ENCODE measurements around the gene MOB1A.
A peak's percentile ranks its signal among the peaks of the same experiment; 100 is the strongest.
"Not testable (repeated sequence)": the region's sequence is repeated elsewhere in the genome, so short reads cannot be mapped to it uniquely, and the experiment has no call there.

Gene MOB1A

GRCh38 chr2:74178211-74179062, at the start of gene MOB1A:
Gene MOB1A (minus strand): TSS chr2:74178879. CDS start chr2:74178674, 205 bp downstream.
- DNase-seq, result peak; percentile 96 to 97

DNA sequence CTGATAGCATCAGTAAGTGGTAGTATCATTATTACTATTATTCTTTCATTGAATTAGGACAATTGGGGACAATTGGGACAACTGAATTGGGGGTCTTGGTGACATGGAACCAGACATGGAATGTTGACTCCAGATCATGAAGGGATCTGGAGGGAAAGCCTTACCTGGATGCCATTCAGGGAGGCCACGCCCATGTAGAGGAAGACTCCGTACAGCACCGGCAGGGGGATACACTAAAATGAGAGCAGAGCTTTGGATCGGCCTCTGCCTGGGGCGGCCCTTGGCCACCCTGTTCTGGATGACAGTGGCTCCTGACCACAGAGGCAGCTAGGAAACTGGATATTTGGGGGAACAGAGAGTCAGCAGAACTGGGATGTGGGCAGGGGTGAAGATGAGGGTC, 49.0 kb upstream of the MOB1A start:
- DNase-seq, result no peak

- DNase-seq, result no peak
These were observed 48.1 kb upstream of the MOB1A start for GRCh38 chr2:74226648-74227213.

GRCh38 chr2:74225698-74226459, 47.2 kb upstream of the MOB1A start:
- DNase-seq, result no peak

GRCh38 chr2:74223941-74224770, 45.5 kb upstream of the MOB1A start:
- DNase-seq, result peak; percentile 27 to 49

DNA sequence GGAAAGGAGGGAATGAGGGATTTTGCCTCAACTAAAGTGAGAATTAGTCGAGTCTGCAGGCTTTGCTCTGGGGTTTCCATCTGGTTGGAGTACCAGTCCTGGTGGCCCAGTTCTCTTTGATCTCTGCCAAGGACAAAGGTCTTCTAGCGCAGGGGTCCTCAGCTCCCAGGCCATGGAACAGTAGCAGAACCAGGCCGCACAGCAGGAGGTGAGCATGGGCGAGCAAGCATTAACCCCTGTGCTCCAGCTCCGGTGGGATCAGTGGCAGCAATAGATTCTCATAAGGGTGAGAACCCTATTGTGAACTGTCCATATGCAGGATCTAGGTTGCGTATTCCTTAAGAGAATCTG, 43.6 kb upstream of the MOB1A start:
- DNase-seq, result no peak

DNA sequence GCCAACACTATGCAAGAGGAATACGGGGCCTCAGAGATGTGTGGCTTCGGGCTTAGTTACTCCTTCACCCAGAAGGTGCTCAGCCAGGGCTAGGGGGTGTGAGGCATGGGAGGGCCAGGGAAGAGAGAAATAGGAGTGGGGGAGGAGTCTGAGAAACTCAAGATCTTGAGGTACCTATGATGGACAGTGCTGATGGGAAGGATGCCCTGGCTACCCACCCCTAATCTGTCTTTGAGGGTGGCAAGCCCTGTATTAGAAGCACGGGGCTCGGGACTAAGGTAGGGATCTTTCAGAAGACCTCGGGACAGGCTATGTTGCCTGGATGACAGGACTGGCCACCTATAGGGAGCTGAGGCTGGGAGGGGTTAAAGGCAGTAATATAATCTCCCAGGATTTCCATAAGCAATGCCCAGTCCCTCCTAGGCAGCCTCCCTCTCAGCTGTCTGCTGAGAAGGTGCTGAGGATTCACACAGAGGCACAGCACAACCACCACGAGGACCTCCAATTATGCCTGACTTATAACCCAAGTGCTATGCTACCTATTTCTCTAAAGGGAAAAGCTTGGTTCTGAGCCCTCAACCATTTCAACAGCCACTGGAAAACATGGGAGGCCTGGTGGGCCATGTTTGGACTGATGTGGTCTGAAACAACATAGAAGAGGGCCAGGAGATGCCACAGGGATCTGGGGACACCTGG, 43.1 kb upstream of the MOB1A start:
- no peak for DNase-seq

DNA sequence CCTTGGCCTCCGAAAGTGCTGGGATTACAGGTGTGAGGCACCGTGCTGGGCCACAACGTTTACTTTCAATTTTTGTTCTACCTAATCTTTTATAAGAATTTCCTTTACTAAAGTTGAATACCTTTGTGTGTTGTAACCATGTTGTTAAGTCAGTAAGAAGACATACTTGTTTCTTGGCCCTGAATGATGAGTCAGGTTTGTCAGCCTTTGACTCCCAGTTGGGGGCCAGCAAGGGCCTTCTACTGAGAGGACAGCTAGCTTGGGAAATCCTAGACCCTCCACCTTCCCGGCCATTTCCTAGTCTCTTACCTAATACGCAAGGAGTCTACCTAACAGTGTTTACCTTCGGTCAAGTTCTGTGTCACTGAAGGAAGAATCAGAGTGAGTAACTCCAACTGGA, 42.4 kb upstream of the MOB1A start:
- no peak for DNase-seq

- no peak for DNase-seq
These were observed 41.3 kb upstream of the MOB1A start for GRCh38 chr2:74219846-74220486.

GRCh38 chr2:74216642-74217041, 38.0 kb upstream of the MOB1A start:
- no peak for DNase-seq

DNA sequence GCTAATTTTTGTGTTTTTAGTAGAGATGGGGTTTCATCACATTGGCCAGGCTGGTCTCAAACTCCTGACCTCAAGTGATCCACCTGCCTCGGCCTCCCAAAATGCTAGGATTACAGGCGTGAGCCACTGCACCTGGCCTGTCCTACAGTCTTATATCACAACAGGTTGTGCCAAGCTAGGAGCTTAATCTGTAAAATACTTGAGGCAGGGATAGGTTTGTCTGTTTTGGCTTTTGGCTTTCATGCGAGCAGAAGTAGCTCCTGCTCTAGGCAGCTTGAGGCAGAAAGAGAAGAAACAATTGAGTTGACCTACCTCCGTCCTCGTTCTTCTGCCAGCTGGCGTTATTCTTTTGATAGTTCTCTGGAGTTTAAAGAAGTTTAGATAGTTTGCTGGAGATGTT, 37.1 kb upstream of the MOB1A start:
- not testable (repeated sequence) for DNase-seq

DNA sequence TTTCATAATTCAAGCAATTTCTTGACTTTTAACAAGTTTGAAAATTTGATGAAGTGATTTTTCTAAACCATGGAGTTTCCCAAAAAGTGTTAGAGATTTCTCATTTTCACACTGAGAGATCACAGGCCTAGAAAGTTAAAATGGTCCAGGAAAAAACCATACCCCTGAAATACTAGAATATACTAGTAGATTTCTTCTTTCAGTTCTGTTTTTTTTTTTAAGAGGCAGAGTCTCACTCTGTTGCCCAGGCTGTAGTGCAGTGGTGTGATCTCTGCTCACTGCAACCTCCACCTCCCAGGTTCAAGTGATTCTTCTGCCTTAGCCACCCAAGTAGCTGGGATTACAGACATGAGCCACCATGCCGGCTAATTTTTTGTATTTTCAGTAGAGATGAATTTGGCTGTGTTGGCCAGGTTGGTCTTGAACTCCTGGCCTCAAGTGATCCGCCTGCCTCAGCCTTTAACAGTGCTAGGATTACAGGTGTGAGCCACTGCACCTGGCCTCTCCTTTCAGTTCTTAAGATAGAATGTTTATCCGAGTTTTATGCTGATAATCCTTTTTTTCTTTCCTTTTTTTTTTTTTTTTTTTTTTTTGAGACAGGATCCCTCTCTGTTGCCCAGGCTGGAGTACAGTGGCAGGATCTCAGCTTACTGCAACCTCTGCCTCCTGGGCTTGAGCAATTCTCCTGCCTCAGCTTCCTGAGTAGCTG, 34.2 kb upstream of the MOB1A start:
- DNase-seq, result peak in 1 of 2 experiments; percentile 6

DNA sequence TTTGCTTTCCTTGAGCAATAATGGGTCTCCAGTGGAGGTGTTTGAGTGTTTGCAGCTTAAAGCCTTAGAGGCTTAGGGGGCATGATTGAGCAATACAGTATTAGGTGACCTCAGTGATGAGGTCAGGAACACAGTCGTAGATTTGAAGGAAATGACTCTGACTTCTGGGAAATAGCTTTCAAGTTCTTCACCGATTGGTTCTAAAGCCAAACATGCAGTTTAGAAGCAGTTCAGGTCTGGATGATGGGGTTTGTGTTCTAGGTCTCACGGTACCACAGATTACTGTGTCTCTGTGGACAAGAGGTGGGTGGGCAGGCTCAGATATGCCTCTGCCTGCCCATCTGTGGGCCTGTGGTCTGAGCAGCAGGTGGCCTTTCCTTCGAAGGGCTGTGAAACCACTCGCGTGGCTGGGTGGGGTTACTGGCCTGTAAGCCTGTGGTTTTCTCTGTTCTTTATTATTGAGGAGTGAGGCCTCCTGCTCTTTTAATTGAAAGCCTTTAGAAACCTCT, 27.6 kb upstream of the MOB1A start:
- DNase-seq, result peak; percentile 61 to 66

DNA sequence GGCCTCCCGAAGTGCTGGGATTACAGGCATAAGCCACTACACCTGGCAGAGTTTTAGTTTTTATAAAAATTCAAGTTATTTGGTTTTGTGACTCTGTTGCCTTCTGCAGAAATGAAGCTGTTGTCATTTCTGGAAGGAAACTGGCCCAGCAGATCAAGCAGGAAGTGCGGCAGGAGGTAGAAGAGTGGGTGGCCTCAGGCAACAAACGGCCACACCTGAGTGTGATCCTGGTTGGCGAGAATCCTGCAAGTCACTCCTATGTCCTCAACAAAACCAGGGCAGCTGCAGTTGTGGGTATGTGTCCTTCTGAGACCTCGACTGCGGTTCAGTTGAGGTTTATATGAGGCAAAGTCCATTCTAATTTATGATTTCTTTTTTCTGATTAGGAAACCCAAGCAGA, 26.9 kb upstream of the MOB1A start:
- peak; percentile 23 to 37 for DNase-seq

DNA sequence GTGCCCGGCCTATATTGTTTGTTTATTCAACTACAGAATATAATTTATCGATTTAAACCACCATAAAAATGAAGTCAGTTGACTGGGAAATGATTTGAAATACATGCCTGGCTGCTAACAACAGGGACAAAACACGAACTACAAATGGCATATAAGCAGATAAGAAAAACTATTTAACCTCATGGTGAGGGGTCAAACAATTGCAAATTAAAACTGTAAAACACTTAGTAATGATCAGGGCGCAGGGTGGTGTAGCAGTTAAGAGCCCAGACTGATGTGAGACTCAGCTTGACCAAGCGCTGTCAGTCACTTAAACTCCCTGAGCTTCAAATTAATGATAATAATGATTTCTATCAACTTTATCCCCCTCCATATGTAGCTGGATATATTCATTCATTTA, 26.4 kb upstream of the MOB1A start:
- no peak for DNase-seq

DNA sequence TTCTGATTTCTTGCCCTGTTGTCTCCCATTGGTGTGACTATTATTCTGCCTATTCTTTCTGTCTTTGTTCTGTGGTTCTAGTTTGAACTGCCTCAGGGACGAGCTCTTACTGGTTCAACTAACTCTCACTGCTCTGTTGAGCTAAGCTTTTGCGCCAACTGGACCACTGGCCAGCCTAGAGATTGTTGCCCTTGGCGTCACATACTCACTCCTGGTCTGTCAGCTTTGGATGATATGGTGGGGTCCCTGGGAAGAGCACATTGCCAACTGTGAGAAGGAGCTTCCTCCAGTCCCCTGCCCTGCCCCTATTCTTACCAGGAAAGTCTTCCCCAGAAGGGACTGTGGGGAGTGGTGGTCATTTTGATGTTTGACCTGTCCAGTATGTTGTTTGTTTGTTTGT, 25.8 kb upstream of the MOB1A start:
- DNase-seq, result no peak

GRCh38 chr2:74201596-74201995, 22.9 kb upstream of the MOB1A start:
- no peak for DNase-seq

DNA sequence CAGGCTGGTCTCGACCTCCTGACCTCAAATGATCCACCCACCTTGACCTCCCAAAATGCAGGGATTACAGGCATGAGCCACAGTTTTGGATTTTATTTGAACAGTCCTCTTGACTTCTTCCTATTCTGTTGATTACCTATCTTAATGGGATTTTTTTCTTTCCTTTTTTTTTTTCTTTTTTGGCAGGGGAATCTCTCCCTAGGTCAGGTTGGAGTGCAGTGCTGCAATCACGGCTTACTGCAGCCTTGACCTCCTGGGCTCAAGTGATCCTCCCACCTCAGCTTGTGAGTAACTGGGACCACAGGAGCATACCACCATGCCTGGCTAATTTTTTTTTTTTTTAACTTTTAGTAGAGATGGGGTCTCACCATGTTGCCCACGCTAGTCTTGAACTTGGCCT, 22.5 kb upstream of the MOB1A start:
- DNase-seq, result no peak

- DNase-seq, result peak in 1 of 2 experiments; percentile 5
These were observed 21.2 kb upstream of the MOB1A start for GRCh38 chr2:74199871-74200305.

GRCh38 chr2:74199275-74199701, 20.6 kb upstream of the MOB1A start:
- DNase-seq, result no peak

Data from AML-193 (cell line).